HG03025 (cell line): ENCODE results near the gene BARD1.
"Not testable (repeated sequence)": the region's sequence is repeated elsewhere in the genome, so short reads cannot be mapped to it uniquely, and the experiment has no call there.

ENCODE experiments used
- ATAC-seq: cut with Tn5 transposase; IDR thresholded peaks from one replicate; pipeline ENCODE4 v1.9.1; 2021; ENCODE audit warnings: mild to moderate bottlenecking, moderate library complexity; ENCODE audit not compliant: unreplicated experiment, low FRiP score

BARD1 gene

DNA sequence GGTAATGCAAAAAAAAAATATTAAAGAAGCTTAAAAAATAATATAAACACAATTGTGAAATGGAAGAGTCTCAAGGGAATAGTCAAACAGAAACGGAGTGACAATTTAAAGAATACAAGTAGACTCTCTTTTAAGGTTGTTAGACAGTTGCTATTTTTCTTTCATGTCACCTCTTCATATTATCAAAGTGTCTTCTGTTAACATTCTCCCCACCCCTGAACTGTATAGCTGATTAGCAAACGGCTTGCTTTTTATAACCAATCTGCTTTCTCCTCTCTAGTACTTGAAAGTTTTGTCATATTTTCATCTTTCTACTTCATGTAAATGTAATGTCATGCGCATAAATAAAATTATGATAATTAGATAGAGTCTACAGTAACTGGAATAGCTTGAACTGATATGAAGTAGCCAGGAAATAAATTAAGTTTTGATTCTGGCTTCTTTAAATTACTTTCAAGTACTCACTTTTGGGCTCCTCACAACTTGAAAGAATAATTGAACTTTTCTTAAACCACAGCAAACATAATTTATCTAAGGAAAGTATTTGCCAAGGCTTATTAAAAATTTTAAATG lies 37.0 kb downstream of the BARD1 start:
- no peak for ATAC-seq

- ATAC-seq: no peak
Observed at GRCh38 chr2:214765180-214765579, 44.3 kb downstream of the BARD1 start.

DNA sequence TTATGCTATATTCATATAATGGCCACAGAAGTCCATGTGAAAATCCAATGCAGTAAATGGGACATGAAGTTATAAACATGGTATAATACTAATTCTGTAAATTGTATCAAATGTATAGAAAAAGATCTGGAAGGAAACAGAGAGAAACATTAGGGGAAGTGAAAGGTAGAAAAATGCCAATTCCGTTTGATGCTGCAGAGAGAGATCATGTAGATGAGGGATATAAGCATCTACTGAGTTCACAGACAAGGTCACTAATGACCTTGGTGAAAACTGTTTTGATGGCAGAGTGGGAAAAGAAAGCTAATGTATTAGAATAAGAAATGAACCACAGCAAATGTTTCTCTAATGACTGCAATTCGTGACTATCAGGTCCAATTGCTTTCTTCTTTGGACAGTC lies 56.0 kb downstream of the BARD1 start:
- no peak for ATAC-seq

- no peak for ATAC-seq
Observed at GRCh38 chr2:214750529-214750928, 59.0 kb downstream of the BARD1 start.

DNA sequence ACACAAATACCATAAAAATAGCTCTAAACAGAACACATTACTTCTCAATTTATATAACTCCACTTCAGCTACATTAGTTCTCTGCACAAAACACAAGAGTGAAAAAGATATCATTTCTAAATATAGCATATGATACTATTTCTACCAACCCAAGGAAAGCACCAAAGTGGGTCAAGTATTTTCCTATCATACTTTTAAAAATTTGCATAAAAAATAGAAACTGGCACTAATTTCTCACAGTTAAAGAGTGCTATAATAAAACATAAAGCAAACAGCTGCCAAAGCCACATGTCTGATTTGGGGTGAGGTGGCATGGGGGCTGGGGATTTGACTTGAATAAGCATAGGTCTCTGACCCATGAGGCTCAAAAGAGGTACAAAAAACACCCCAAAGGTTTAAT lies 61.5 kb downstream of the BARD1 start:
- ATAC-seq: no peak

- peak; percentile 58 for ATAC-seq
Observed at GRCh38 chr2:214742119-214742518, 67.4 kb downstream of the BARD1 start.

DNA sequence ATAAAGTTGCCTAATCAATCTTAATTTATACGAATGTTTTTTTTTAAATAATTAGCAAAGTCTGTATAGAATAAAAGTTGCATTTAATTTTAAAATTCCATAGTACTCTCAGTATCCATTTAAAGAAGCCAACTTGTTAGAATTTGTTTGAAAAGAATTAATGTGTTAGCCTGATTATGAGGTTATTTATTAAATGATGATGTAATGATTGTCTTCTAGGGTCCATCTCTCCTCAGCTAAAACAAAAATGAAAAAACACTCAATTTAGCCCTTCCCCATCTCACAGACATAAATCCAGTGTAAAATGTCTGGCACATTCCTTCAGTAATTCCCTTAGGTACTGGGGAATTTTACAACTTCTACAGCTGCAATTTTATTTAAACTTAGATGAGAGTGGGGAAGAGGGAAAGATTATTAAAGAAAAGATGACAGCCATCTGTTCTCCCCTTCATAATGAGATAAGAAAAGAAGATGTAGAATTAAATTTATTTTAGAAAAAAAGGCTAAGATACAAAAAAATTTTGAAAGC lies 68.6 kb downstream of the BARD1 start:
- no peak for ATAC-seq

DNA sequence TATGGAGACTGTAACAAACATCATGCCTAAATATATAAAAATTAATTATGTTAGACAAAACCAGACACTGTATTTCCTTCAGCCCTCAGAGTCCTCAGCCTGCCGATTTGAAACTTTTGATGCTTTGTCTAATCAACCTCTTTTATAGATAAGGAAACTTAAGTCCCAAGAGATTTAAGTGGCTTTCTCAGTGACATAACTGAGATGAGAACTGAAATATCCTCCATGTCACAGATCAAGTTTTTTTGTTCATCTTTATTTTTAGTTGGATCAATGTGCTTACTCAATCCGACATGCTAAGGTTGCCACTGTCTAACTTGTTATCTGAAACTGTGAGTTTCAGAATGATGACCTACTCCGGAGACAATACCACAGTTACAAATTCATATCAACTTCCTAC lies 72.3 kb downstream of the BARD1 start:
- ATAC-seq: peak; percentile 95

DNA sequence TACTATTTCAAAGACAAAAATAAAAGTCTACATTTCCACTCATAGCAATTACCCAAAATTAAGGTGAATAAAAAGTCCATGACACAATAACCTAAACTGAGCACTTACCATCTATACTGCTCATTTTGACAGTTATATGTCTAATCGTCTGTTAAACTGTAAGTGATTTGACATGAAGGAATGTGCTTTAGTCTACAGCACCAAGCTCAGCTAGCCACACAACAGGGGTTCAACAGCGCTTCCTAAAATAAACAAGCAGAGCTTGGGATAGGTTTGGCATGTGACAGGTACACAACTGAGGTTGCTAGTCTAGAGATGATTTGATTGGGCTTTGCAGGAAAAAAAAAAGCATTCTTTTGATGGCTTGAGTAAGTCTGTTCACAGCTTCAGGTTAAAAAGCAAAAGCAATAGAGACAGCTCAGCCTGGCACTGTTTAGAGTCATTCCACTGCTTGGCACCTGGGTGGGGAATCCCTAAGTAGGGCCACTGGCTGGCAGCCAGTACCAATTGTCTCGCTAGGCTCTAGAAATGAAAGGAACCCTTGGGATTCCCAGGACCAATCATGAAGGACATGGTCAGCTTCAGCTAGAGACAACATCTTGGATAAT lies 78.6 kb downstream of the BARD1 start:
- ATAC-seq: no peak

DNA sequence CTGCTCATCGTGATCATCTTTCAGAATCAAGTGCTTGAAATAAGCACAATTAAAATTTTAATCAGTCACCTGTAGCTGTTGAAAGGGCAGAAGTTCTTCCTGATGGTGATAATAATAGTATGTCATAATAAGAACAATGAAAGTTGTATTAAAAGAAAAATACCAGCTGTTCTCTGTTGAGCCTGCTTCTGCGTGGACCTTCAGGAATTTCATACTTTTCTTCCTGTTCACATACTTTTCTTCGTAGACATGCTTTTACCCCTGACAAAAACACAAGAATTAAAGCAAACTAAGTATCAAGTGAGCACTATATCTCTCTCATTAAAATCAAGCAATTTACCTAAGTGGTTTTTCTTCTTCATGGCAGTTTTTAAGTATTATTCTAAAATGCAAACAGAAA lies 79.2 kb downstream of the BARD1 start:
- no peak for ATAC-seq

DNA sequence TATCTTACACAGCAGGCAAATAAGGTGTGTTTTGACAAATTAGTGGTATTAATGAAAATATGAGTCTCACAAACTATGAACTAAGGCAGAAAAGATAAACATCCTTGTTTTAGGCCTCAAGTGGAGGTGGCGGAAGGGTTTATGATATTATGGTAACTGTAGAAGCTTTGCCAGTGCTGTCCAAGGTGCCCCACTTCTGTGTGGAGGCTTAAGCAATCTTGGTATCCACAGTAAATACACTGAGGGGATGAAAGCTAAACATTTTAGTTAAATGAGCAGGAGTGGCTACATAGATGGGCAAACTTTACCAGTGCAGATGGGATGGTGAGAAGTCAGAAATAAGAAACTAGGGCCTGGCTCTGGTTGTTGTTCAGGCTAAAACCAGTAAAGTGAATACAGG lies 84.7 kb downstream of the BARD1 start:
- ATAC-seq: no peak

- ATAC-seq: not testable (repeated sequence)
Observed at GRCh38 chr2:214717837-214718236, 91.6 kb downstream of the BARD1 start.

GRCh38 chr2:214716811-214717560 lies 92.5 kb downstream of the BARD1 start:
- ATAC-seq: no peak

DNA sequence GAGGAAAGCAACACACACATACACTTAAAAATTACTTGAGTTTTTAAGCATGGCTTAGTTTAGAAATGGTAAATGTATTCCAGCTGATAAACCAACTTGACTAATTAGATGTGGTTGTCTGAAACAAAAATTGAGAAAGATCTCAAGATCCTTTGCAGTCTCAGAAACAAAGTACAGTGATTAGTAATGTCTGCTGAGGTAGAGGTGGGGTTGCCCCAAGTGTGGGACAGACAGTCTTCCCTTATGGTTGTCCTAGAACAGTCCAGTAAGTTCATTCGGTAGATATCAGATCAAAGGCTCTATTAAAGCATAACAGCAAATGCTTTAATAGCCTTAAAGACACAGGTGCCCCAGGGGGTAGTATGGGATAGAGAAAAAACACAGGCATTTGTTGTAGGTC lies 94.5 kb downstream of the BARD1 start:
- no peak for ATAC-seq

DNA sequence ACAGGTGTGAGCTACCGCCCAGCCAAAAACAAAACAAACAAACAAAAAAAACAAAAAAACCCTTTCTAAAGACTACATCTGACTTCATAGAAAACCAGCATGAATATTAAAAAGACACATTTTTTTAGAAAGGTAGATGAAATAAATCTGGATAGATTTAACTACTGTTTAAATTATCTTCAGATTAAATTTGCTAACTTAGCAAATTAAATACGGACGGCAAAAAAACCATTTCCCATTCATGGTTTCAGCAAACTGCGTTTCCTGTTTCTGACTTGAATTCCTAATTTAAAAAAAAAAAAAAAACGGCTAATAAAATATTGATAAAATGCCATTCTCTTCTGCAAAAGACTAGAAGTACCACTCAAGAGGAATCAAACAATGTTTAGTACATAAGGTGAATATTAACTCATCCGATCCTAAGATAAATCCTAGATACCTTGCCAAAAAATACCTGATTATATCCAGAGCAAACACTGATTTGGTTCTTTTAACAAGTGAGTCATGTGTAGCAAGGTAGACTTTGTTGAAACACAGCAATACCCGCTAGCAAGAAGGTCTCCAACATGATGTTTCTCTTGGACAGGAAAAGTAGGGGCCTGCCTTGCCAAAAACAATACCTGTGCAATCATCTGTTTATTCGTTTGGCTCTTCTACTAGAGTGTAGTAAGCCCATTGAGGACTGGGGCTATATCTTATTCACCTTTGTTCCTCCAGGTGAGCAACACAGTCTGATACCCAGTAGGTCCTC lies 96.2 kb downstream of the BARD1 start:
- no peak for ATAC-seq

GRCh38 chr2:214710729-214711128 lies 98.8 kb downstream of the BARD1 start:
- ATAC-seq: no peak

DNA sequence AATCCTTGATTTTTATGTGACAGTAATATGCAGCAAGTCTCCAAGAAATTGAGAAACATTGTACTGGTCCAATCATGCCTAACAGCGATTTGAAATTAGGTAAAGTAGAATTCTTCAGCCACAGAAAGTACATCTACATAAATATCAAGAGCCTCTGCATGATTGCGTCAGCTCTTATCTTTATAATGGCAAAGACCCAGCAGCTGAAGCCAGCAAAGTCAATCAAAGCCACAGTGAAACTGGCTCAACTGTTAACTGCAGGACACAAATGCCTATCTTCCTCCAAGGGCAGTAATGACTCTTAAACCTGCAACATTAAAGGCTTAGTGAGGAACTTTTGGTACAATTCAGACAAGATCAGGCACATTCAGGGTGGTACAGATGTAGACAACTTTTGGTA lies 102.5 kb downstream of the BARD1 start:
- ATAC-seq: no peak

DNA sequence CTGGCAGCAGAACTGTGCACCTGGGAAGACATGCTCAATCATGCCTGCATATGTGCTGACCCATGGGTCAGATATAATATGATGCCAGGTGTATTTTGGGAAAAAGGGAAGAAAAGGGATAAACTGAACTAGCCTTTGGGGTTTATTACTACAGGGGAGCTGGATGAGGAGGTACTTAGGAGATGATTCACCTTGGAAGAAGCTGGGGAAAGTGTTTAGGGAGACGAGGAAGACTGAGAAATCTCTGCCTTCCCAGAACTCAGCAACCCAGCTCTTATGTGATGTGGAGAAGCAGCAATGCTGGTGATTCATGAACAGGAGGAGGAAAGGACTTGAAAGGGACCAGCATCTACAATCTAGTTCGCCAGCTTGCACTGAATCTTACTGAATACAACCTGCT lies 110.2 kb downstream of the BARD1 start:
- ATAC-seq: no peak

DNA sequence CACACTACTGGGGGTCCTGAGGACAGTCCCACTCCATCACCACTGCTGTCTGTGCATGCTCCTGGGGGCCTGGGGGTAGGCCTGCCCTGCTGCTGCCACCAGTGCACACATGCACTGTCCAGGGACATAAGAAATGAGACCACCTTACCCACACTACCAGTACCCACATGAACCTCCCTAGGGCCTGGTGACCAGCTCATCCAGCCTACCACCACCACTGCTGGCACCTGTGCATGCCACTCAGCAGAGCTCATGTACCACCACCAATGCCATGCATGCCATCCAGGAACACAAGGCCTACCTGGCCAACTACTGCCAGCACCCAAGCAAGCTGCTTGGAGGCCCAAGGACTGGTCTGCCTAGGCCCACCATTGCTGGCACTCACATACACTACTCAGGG lies 112.8 kb downstream of the BARD1 start:
- ATAC-seq: no peak

GRCh38 chr2:214695789-214696188 lies 113.7 kb downstream of the BARD1 start:
- ATAC-seq: no peak

DNA sequence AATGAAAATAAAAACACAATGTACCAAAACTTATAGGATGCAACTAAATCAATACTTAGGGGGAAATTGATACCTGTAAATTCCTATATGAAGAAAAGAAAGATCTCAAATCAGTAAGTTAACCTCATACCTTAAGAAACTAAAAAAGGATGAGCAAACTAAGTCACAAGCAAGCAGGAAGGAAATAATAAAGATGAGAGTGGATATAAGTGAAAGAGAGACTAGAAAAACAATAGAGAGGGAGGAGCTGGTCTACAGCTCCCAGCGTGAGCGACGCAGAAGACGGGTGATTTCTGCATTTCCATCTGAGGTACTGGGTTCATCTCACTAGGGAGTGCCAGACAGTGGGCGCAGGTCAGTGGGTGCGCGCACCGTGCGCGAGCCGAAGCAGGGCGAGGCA lies 125.9 kb downstream of the BARD1 start:
- ATAC-seq: peak; percentile 57
